T-helper 9 cell (primary cell): Measurements from ENCODE around the gene PPP1R12A.
"Not testable (repeated sequence)": the region's sequence is repeated elsewhere in the genome, so short reads cannot be mapped to it uniquely, and the experiment has no call there.

Experiments
- DNase-seq: peaks from one replicate; pipeline ENCODE4 v3.0.0-alpha.2; 2020
- total RNA-seq, 2 donors: gene quantifications; one replicate each; lab custom pipeline; 2026; lab: John Stamatoyannopoulos, UW

PPP1R12A gene
- 158 to 214 reads per million in 2 donors for total RNA-seq

DNA sequence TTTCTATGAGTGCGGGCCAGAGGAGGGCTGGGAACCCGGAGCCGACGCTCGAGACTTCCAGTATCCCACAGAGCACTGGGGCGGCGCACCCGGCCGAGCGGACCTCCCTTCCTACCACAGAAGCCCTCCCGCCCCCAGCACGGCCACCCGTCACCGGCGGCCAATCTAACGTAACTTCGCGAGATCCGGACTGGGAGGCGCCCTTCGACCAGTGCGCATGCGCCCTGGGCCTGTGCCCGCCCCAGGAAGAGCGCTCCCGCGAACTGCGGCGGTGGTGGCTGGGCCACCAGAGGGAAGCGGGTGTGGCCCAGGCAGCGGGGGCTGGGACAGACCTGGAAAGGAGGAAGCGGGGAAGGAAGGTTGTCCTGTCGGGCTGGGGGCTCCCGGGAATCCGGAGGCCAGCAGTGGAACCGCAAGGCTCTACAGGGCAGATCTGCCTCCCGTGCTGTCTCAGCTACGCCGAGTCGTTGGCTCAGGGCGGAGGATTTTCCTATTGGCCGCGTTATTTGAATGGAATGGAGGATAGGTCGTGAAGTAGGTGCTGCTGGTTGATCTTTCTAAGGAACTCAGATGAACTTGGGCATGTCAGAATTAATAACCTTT lies at the start of gene PPP1R12A:
TSS of gene PPP1R12A (minus strand) at position 77 of the 603 bp plus-strand sequence. CDS start 166 bp downstream, outside the sequence.
- peak; percentile 89 for DNase-seq

DNA sequence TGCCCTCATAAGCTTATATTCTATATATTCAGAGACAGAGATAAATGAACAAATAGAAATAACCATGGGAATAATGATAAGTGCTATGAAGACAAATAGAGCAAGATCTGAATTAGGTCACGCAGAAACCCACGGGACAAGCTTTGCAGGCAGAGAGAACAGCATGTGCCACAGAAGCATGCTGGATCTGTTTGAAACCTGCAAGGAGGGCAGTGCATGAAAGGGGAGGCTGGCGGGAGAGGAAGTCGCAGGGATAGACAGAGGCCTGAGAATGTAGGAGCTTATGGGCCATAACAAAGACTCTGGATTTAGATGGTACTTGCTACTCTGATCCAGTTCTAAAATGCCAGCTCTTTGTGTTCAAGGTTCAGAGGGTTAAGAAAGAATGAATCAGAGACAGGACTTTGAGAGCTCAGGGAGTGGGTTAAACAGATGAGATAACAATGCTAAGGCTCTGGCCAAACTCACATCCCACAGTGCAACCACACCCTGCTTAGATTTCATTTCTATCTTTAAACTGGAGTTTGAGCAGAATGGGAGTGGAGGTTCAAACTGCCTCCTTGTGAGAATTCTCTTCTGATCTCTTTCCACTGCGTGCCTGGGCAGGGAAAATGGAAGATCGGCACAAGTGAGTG lies 49.2 kb upstream of the PPP1R12A start:
- no peak for DNase-seq

DNA sequence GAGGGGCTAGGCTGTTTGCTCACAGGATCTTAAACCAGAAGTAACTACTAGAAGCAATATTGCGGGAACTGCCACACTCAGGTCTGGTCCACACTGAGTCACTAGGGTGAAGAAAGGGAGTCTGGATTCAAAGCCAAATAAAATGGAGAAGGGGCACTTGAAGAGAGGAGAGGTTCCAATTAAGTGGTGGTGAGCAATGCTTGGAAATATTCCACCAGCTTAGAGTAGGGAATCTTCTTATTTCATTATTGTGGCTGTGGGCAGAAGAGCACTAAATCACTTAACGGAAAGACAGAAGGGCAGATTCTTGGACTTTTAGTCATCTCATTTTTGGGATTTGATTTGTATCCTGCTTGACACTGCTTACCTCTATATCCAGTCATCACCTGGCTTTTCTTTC lies 48.6 kb upstream of the PPP1R12A start:
- no peak for DNase-seq

DNA sequence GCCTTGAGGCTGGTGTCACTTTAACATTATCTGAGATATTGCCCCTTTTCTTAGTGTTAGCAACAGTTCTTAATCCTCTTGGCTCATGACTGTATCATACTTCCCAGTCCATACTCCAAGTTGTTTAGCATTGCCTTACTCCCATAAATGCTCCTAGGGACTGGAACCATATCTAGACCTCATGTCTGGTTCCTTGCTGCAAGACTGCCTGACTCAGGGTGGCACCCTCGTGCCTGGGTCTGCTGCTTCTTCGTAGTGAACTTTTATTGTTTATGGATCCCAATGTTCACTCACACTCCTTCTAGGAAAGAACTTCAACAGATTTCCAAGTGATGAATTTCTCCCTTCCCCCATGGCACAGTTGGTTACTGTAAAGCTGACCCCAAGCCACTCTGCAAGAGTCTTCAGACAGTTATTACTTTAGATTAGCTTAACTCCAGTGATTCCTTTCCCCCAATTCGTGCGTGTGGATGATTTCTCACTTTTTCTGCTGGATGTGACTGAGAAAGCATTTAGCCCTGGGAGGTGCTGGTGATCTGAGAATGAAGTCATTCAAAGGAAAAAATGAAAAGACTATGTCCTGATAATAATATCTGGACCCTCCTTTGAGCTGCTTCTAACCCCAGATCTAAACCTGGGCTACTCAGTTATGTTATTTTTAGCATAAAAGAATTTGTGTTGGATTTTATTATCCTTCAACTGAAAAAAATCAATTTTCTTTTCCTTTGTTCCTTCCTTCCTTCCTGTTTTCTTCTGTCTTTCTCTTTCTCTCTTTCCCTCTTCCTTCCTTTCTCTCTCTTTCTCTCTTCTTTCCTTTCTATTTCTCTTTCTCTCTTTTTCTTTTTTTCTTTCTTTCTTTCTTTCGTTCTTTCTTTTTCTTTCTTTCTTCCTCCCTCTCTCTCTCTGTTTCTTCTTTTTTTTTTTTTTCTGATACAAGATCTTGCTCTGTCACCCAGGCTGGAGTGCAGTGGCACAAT lies 47.5 kb upstream of the PPP1R12A start:
- no peak for DNase-seq

- no peak for DNase-seq
Measured at GRCh38 chr12:79978692-79979091, 43.8 kb upstream of the PPP1R12A start.

- not testable (repeated sequence) for DNase-seq
Measured at GRCh38 chr12:79977856-79978460, 43.1 kb upstream of the PPP1R12A start.

GRCh38 chr12:79975143-79975542 lies 40.2 kb upstream of the PPP1R12A start:
- DNase-seq, result no peak

DNA sequence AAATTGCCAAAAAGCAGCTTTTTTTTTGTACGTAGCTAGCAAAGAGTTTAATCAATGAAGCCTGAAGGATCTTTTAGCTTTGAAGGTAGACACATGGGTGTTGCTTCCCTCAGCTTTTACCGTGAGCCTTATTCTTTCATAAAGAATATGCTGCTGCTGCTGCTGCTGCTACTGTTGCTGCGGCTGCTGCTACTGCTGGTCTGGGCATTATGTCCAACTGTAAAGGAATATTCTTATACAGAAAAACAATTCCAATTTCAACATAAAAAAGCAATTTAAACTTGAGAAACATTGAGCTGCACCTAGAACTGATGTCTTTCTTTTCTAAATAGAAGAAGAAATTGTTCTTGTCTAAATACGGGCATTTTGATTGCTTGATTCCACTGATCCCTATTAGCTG lies 38.9 kb upstream of the PPP1R12A start:
- no peak for DNase-seq

- no peak for DNase-seq
Measured at GRCh38 chr12:79964100-79964627, 29.3 kb upstream of the PPP1R12A start.

GRCh38 chr12:79961411-79961810 lies 26.5 kb upstream of the PPP1R12A start:
- DNase-seq, result no peak

- DNase-seq, result no peak
Measured at GRCh38 chr12:79959484-79959883, 24.6 kb upstream of the PPP1R12A start.

- DNase-seq, result no peak
Measured at GRCh38 chr12:79956896-79957295, 22.0 kb upstream of the PPP1R12A start.

DNA sequence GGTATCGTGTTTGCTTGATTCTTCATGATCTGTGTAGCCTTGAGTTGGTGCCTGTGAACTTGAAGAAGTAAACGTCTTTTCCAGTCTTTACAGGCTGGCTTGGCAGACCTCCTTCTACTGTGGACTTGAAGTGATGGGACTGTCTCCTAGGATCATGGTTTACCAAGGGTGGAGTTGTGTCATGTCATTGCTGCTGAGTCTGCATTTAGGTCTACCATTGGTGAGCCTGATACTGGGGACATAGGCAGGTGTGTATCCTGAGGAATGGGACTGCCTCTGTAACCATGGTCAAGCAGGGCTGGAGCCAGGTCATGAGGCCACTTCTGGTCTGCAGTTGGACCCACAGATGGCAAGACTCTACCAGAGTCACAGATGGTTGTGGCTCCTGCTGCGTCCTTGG lies 20.7 kb upstream of the PPP1R12A start:
- DNase-seq, result no peak

- DNase-seq, result no peak
Measured at GRCh38 chr12:79954037-79954610, 19.2 kb upstream of the PPP1R12A start.

GRCh38 chr12:79949098-79949497 lies 14.2 kb upstream of the PPP1R12A start:
- DNase-seq, result no peak

- DNase-seq, result no peak
Measured at GRCh38 chr12:79945433-79945832, 10.5 kb upstream of the PPP1R12A start.

- DNase-seq, result no peak
Measured at GRCh38 chr12:79944565-79944964, 9.7 kb upstream of the PPP1R12A start.

DNA sequence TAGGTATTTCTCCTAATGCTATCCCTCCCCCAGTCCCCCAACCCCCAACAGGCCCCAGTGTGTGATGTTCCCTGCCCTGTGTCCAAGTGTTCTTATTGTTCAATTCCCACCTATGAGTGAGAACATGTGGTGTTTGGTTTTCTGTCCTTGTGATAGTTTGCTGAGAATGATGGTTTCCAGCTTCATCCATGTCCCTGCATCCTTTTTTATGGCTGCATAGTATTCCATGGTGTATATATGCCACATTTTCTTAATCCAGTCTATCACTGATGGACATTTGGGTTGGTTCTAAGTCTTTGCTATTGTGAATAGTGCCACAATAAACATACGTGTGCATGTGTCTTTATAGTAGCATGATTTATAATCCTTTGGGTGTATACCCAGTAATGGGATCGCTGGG lies 7.9 kb upstream of the PPP1R12A start:
- not testable (repeated sequence) for DNase-seq

GRCh38 chr12:79939728-79940310 lies 4.9 kb upstream of the PPP1R12A start:
- DNase-seq, result no peak

DNA sequence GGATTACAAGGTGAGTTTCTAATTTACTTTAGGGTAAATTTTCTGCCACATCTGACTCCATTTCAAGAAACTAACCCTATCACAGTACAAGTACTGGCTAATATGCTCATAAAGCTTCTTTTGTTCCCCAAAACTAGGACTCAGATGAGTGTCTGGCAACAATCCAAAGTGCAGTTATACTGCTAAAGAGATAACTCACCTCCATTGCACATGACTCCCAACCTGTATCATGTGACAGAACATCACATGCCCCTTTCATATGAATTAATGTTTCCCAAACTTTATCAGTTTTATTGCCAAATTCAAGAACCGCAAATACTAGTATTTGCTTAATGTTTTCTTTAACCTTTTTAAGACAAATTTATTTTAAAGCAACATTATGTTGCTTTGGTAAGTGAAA lies 3.9 kb upstream of the PPP1R12A start:
- no peak for DNase-seq

DNA sequence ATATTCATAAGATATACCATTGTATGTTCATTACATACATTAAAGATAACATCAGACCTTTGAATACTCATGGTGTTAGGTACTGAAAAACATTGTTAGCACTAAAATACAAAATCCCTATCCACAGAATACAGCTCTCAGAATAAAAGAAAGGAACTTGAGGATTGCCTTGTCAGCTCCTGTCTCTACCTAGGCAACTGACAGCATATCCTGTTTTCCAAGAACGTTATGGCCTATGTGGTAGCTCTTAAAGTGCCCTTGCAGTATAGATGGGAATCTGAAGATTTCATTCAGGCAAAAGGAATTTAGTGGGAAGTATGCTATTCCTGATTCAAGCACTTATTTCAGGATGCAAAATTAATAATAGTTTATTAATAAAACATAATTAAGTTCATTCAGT lies 1.8 kb upstream of the PPP1R12A start:
- DNase-seq, result no peak
